Measurements from ENCODE around the gene CRHR2. TPM values are rescaled to one million over a fixed set of nuclear protein-coding genes. Genes with fewer than 3 reads are reported as not detected.

Gene CRHR2
- total and polyA plus RNA-seq, 2 of the 13 experiments (the other 11 are each of a cell fraction or from before 2014, with no cell fraction given) = not detected

GRCh38 chr7:30687604-30688003, 5.3 kb upstream of the CRHR2 start:
- ChIA-PET CTCF (ENCODE audit: low intra/inter-chr PET ratio, low total read pairs) (no interaction called here), POLR2A (no interaction called here)
- Histone ChIP-seq H3K27ac (ENCODE audit: extremely low read length, insufficient read depth, low read length) (no peak overlapping the region), H3K9ac (ENCODE audit: insufficient read depth, low read depth, low read length) (no peak overlapping the region), H3K4me2 (ENCODE audit: low read depth, low read length) (no peak overlapping the region), H3K4me1 (ENCODE audit: insufficient read depth, low read length) (no peaks in the 10 kb centered on the region), H3K36me3 (replicated peaks in 1 of 2; ENCODE audit: control insufficient read depth in 1 of 2, insufficient read depth in 2 of 2, low read length in 2 of 2) (no peaks in the 10 kb centered on the region), H3K79me2 (ENCODE audit: insufficient read depth, low read length) (no peaks in the 10 kb centered on the region), H3K9me3 (ENCODE audit: low read length) (no peaks in the 10 kb centered on the region), H3K4me3 (replicated peaks in 1 of 3; ENCODE audit: insufficient read depth in 1 of 3, low read depth in 2 of 3, low read length in 3 of 3) (no peak overlapping the region), H2AFZ (ENCODE audit: low read length) (no peak overlapping the region), H4K20me1 (ENCODE audit: insufficient read depth, low read length) (no peaks in the 10 kb centered on the region), H3K27me3 (ENCODE audit: control insufficient read depth in 1 of 2, insufficient read depth in 2 of 2, low read length in 2 of 2) (peaks cover 2 to 10% of the 10 kb centered on the region in 2 experiments; a peak in 3 of 5 replicates)
- DNase-seq (ENCODE audit: low spot score) = no peak
- ATAC-seq = no peak
- BruUV-seq (replicated peaks) = no TSS peak
- no peak for FAIRE-seq
- WGBS (ENCODE audit: low lambda C conversion rate) = 25% methylated on average over 6 of the region's 6 CpGs
- in situ Hi-C loops (cut with HindIII; ENCODE audit: extremely low pct_ligation_motif_present, low pct_unique_long_range_greater_than_20kb) = no loop called here
- intact Hi-C loops (cut with micrococcal nuclease; ENCODE audit: unreplicated experiment) = no loop called here
- TF ChIP-seq ZFYVE20 (CRISPR knock-in tag; IDR thresholded peaks at IDR 0.05; ENCODE audit: borderline replicate concordance, low read depth) (no peak), ZNF710 (CRISPR knock-in tag; IDR thresholded peaks at IDR 0.05; ENCODE audit: borderline replicate concordance) (no peak), PAWR (CRISPR knock-in tag; IDR thresholded peaks at IDR 0.05; ENCODE audit: borderline replicate concordance) (no peak), ZSCAN31 (CRISPR knock-in tag; IDR thresholded peaks at IDR 0.05; ENCODE audit: low read depth) (no peak), NFYB (CRISPR knock-in tag; IDR thresholded peaks at IDR 0.05) (no peak), HBP1 (CRISPR knock-in tag; IDR thresholded peaks at IDR 0.05; ENCODE audit: low read depth) (no peak), ONECUT2 (CRISPR knock-in tag; IDR thresholded peaks at IDR 0.05) (no peak), MEIS1 (CRISPR knock-in tag; IDR thresholded peaks at IDR 0.05; ENCODE audit: borderline replicate concordance) (no peak), AKNA (CRISPR knock-in tag; IDR thresholded peaks at IDR 0.05; ENCODE audit: borderline replicate concordance) (no peak), POGZ (CRISPR knock-in tag; IDR thresholded peaks at IDR 0.05) (no peak), CEBPG (CRISPR knock-in tag; IDR thresholded peaks at IDR 0.05) (no peak)
- TF ChIP-seq, protein P1, sequence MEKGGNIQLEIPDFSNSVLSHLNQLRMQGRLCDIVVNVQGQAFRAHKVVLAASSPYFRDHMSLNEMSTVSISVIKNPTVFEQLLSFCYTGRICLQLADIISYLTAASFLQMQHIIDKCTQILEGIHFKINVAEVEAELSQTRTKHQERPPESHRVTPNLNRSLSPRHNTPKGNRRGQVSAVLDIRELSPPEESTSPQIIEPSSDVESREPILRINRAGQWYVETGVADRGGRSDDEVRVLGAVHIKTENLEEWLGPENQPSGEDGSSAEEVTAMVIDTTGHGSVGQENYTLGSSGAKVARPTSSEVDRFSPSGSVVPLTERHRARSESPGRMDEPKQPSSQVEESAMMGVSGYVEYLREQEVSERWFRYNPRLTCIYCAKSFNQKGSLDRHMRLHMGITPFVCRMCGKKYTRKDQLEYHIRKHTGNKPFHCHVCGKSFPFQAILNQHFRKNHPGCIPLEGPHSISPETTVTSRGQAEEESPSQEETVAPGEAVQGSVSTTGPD (CRISPR knock-in tag; IDR thresholded peaks at IDR 0.05) = no peak
- TF ChIP-seq, protein P2, sequence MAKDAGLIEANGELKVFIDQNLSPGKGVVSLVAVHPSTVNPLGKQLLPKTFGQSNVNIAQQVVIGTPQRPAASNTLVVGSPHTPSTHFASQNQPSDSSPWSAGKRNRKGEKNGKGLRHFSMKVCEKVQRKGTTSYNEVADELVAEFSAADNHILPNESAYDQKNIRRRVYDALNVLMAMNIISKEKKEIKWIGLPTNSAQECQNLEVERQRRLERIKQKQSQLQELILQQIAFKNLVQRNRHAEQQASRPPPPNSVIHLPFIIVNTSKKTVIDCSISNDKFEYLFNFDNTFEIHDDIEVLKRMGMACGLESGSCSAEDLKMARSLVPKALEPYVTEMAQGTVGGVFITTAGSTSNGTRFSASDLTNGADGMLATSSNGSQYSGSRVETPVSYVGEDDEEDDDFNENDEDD (CRISPR knock-in tag; IDR thresholded peaks at IDR 0.05; ENCODE audit: borderline replicate concordance) = no peak
